Large intestine (tissue), 3 donors: ENCODE data around the gene FGD5. TPM values are rescaled to one million over a fixed set of nuclear protein-coding genes. Genes with fewer than 3 reads are reported as not detected.
"Not testable (repeated sequence)": the region's sequence is repeated elsewhere in the genome, so short reads cannot be mapped to it uniquely, and the experiment has no call there.

Experiments used
- DNase-seq, 2 donors: peaks; one replicate each; pipeline versions ENCODE4 v3.0.0 to v3.0.0-alpha.2; 2013
- H3K27ac ChIP-seq: one replicate; pipeline ENCODE4 v1.5.1; 2013; ENCODE audit warnings: low read length
- H3K27me3 ChIP-seq: 2 replicates; pipeline ENCODE4 v1.6.1; 2013; ENCODE audit warnings: low read length; ENCODE audit not compliant: control insufficient read depth, insufficient read depth
- H3K36me3 ChIP-seq: 2 replicates; pipeline ENCODE4 v1.6.1; 2013; ENCODE audit warnings: low read length; ENCODE audit not compliant: control insufficient read depth, insufficient read depth
- H3K4me1 ChIP-seq: one replicate; pipeline ENCODE4 v1.6.1; 2013; ENCODE audit warnings: low read length; ENCODE audit not compliant: control insufficient read depth, insufficient read depth
- H3K4me3 ChIP-seq: one replicate; pipeline ENCODE4 v1.5.1; 2013; ENCODE audit warnings: low read length
- H3K9me3 ChIP-seq: one replicate; pipeline ENCODE4 v1.6.1; 2013; ENCODE audit warnings: mild to moderate bottlenecking, low read depth, low read length, moderate library complexity; ENCODE audit not compliant: control insufficient read depth
- WGBS: methylation state at CpG from one replicate; pipeline ENCODE4 v1.1.5; 2013; ENCODE audit warnings: low lambda C conversion rate; ENCODE audit not compliant: insufficient coverage; 5-methylcytosine and 5-hydroxymethylcytosine counted together
- polyA plus RNA-seq: library from polyadenylated mRNA; unstranded; fragments of 120-200 nt; gene quantifications from one replicate; pipeline ENCODE4 v1.2.1, GENCODE V29; 2013

The FGD5 gene
- polyA plus RNA-seq, 1 donor = 6.3 TPM

GRCh38 chr3:14808025-14808424, 10.7 kb upstream of the FGD5 start:
- Histone ChIP-seq H3K4me1 (peaks cover 32% of the 10 kb centered on the region), H3K4me3 (no peak overlapping the region), H3K27ac (no peak overlapping the region), H3K36me3 (no peaks in the 10 kb centered on the region), H3K9me3 (no peaks in the 10 kb centered on the region), H3K27me3 (peaks cover 48% of the 10 kb centered on the region)
- DNase-seq = no peak

- WGBS = 86% methylated on average over 1 of the region's 5 CpGs
- H3K27me3 ChIP-seq = peaks cover 55% of the 10 kb centered on the region
Observed at GRCh38 chr3:14808502-14809266, 10.1 kb upstream of the FGD5 start.

GRCh38 chr3:14809611-14810010, 9.2 kb upstream of the FGD5 start:
- not testable (repeated sequence) for H3K36me3 ChIP-seq, DNase-seq, H3K27ac ChIP-seq, H3K9me3 ChIP-seq
- H3K27me3 ChIP-seq = peaks cover 61% of the 10 kb centered on the region
- H3K4me3 ChIP-seq = peak overlapping the region; percentile 39
- WGBS = no CpG with 5 or more reads among the region's 9 CpGs
- H3K4me1 ChIP-seq = peaks cover 16% of the 10 kb centered on the region

More at GRCh38 chr3:14808502-14809266, 10.1 kb upstream of the FGD5 start:
- Histone ChIP-seq H3K9me3 (no peaks in the 10 kb centered on the region), H3K4me3 (no peak overlapping the region), H3K36me3 (no peaks in the 10 kb centered on the region), H3K27ac (no peak overlapping the region), H3K4me1 (peaks cover 25% of the 10 kb centered on the region)
- no peak for DNase-seq

- DNase-seq = peak in 1 of 2 donors; percentile 40
- peaks cover 61% of the 10 kb centered on the region for H3K27me3 ChIP-seq
- peaks cover 10% of the 10 kb centered on the region for H3K4me1 ChIP-seq
- no CpG with 5 or more reads among the region's 85 CpGs for WGBS
- H3K4me3 ChIP-seq = peak overlapping the region; percentile 39
- H3K9me3 ChIP-seq = no peaks in the 10 kb centered on the region
- H3K27ac ChIP-seq = no peak overlapping the region
- no peaks in the 10 kb centered on the region for H3K36me3 ChIP-seq
Observed at GRCh38 chr3:14810070-14810791, 8.5 kb upstream of the FGD5 start.

GRCh38 chr3:14810801-14811661, 7.7 kb upstream of the FGD5 start:
- no peak for DNase-seq
- Histone ChIP-seq H3K27ac (peak overlapping the region; percentile 9), H3K4me3 (peak overlapping the region; percentile 38)

GRCh38 chr3:14811684-14812083, 7.1 kb upstream of the FGD5 start:
- WGBS = no CpG with 5 or more reads among the region's 7 CpGs
- Histone ChIP-seq H3K4me1 (peaks cover 9% of the 10 kb centered on the region), H3K4me3 (peak overlapping the region; percentile 38), H3K27ac (peak overlapping the region; percentile 9), H3K36me3 (no peaks in the 10 kb centered on the region), H3K27me3 (peaks cover 63% of the 10 kb centered on the region), H3K9me3 (no peaks in the 10 kb centered on the region)
- no peak for DNase-seq

More at GRCh38 chr3:14810801-14811661, 7.7 kb upstream of the FGD5 start:
- H3K4me1 ChIP-seq = peaks cover 9% of the 10 kb centered on the region
- H3K27me3 ChIP-seq = peaks cover 63% of the 10 kb centered on the region
- no peaks in the 10 kb centered on the region for H3K9me3 ChIP-seq
- no peaks in the 10 kb centered on the region for H3K36me3 ChIP-seq
- WGBS = no CpG with 5 or more reads among the region's 78 CpGs

GRCh38 chr3:14812196-14812790, 6.5 kb upstream of the FGD5 start:
- Histone ChIP-seq H3K4me3 (no peak overlapping the region), H3K36me3 (no peaks in the 10 kb centered on the region), H3K9me3 (no peaks in the 10 kb centered on the region), H3K27me3 (peaks cover 63% of the 10 kb centered on the region), H3K27ac (no peak overlapping the region), H3K4me1 (peaks cover 9% of the 10 kb centered on the region)
- WGBS = no CpG with 5 or more reads among the region's 9 CpGs
- no peak for DNase-seq

GRCh38 chr3:14814411-14814871, 4.3 kb upstream of the FGD5 start:
- no CpG with 5 or more reads among the region's 4 CpGs for WGBS
- no peak for DNase-seq
- no peaks in the 10 kb centered on the region for H3K9me3 ChIP-seq
- H3K36me3 ChIP-seq = no peaks in the 10 kb centered on the region
- H3K4me1 ChIP-seq = peaks cover 9% of the 10 kb centered on the region
- H3K4me3 ChIP-seq = no peak overlapping the region
- H3K27me3 ChIP-seq = peaks cover 46% of the 10 kb centered on the region
- no peak overlapping the region for H3K27ac ChIP-seq

GRCh38 chr3:14816359-14816758, 2.4 kb upstream of the FGD5 start:
- WGBS = no CpG with 5 or more reads among the region's 3 CpGs

GRCh38 chr3:14819671-14820070, 909 bp downstream of the FGD5 start:
- Histone ChIP-seq H3K36me3 (peaks cover 2% of the 10 kb centered on the region), H3K27ac (no peak overlapping the region), H3K9me3 (no peaks in the 10 kb centered on the region), H3K4me3 (no peak overlapping the region), H3K27me3 (peaks cover 20% of the 10 kb centered on the region), H3K4me1 (peaks cover 3% of the 10 kb centered on the region)
- no CpG with 5 or more reads among the region's 10 CpGs for WGBS
- no peak for DNase-seq

More at GRCh38 chr3:14816359-14816758, 2.4 kb upstream of the FGD5 start:
- H3K9me3 ChIP-seq = no peaks in the 10 kb centered on the region
- H3K27ac ChIP-seq = no peak overlapping the region
- no peaks in the 10 kb centered on the region for H3K4me1 ChIP-seq
- no peak overlapping the region for H3K4me3 ChIP-seq
- H3K36me3 ChIP-seq = peaks cover 2% of the 10 kb centered on the region
- no peak for DNase-seq
- H3K27me3 ChIP-seq = peaks cover 33% of the 10 kb centered on the region
